ENCODE results near the gene EIF5AL1. TPM values are rescaled to one million over a fixed set of nuclear protein-coding genes. Genes with fewer than 3 reads are reported as not detected.

Gene EIF5AL1
- total and polyA plus RNA-seq, 2 experiments from 2014 or later: 0.27 to 1.5 TPM

- H2AFZ ChIP-seq: no peak overlapping the region
- no peaks in the 10 kb centered on the region for H3K27me3 ChIP-seq
- peak overlapping the region; percentile 64 for H3K27ac ChIP-seq
- WGBS (ENCODE audit: low lambda C conversion rate, missing lambda C conversion rate): 93% methylated on average over 6 of the region's 6 CpGs
- H3K4me2 ChIP-seq: no peak overlapping the region
- H3K4me3 ChIP-seq: no peak overlapping the region
- no peaks in the 10 kb centered on the region for H3K9me3 ChIP-seq (ENCODE audit: low read depth)
- H3K9me2 ChIP-seq (replicated peaks; ENCODE audit: insufficient read depth): no peaks in the 10 kb centered on the region
- H3K4me1 ChIP-seq (ENCODE audit: insufficient read depth): peaks cover 27% of the 10 kb centered on the region
- no peaks in the 10 kb centered on the region for H3K36me3 ChIP-seq (replicated peaks; ENCODE audit: insufficient read depth, low read depth)
- H4K20me1 ChIP-seq (ENCODE audit: insufficient read depth, poor library complexity, severe bottlenecking): no peaks in the 10 kb centered on the region
- TF ChIP-seq CTCF (IDR thresholded peaks at IDR 0.05; ENCODE audit: poor library complexity) (no peak), EZH2 (IDR thresholded peaks at IDR 0.05; ENCODE audit: borderline replicate concordance) (no peak), EZH2phosphoT487 (IDR thresholded peaks at IDR 0.05; ENCODE audit: low read depth, severe bottlenecking, unreplicated experiment) (no peak)
- no peaks in the 10 kb centered on the region for H3K79me2 ChIP-seq
- DNase-seq (ENCODE audit: low spot score): no peak
These were observed 27.9 kb upstream of the EIF5AL1 start for GRCh38 chr10:79484476-79484875.

- WGBS (ENCODE audit: low lambda C conversion rate, missing lambda C conversion rate): 49% methylated on average over 10 of the region's 10 CpGs
- H3K27ac ChIP-seq: peak overlapping the region; percentile 82
- DNase-seq (ENCODE audit: low spot score): peak; percentile 82
These were observed 24.8 kb upstream of the EIF5AL1 start for GRCh38 chr10:79487296-79488194.

GRCh38 chr10:79488336-79488735 lies 24.0 kb upstream of the EIF5AL1 start:
- no peaks in the 10 kb centered on the region for H3K9me3 ChIP-seq (ENCODE audit: low read depth)
- no peaks in the 10 kb centered on the region for H3K9me2 ChIP-seq (replicated peaks; ENCODE audit: insufficient read depth)
- peak overlapping the region; percentile 82 for H3K27ac ChIP-seq
- no peaks in the 10 kb centered on the region for H4K20me1 ChIP-seq (ENCODE audit: insufficient read depth, poor library complexity, severe bottlenecking)
- no peak overlapping the region for H2AFZ ChIP-seq
- peaks cover 27% of the 10 kb centered on the region for H3K4me1 ChIP-seq (ENCODE audit: insufficient read depth)
- peak; percentile 81 for DNase-seq (ENCODE audit: low spot score)
- H3K27me3 ChIP-seq: no peaks in the 10 kb centered on the region
- no peak for TF ChIP-seq EZH2phosphoT487 (IDR thresholded peaks at IDR 0.05; ENCODE audit: low read depth, severe bottlenecking, unreplicated experiment)
- no peak for TF ChIP-seq CTCF (IDR thresholded peaks at IDR 0.05; ENCODE audit: poor library complexity)
- no peak for TF ChIP-seq EZH2 (IDR thresholded peaks at IDR 0.05; ENCODE audit: borderline replicate concordance)
- 72% methylated on average over 5 of the region's 5 CpGs for WGBS (ENCODE audit: low lambda C conversion rate, missing lambda C conversion rate)
- peak overlapping the region; percentile 27 for H3K4me2 ChIP-seq
- no peaks in the 10 kb centered on the region for H3K79me2 ChIP-seq
- no peaks in the 10 kb centered on the region for H3K36me3 ChIP-seq (replicated peaks; ENCODE audit: insufficient read depth, low read depth)
- no peak overlapping the region for H3K4me3 ChIP-seq

More at GRCh38 chr10:79487296-79488194, 24.8 kb upstream of the EIF5AL1 start:
- Histone ChIP-seq H3K27me3 (no peaks in the 10 kb centered on the region), H3K79me2 (no peaks in the 10 kb centered on the region), H3K4me2 (peak overlapping the region; percentile 27), H3K9me2 (replicated peaks; ENCODE audit: insufficient read depth) (no peaks in the 10 kb centered on the region), H2AFZ (no peak overlapping the region), H3K4me1 (ENCODE audit: insufficient read depth) (peaks cover 34% of the 10 kb centered on the region), H3K4me3 (no peak overlapping the region), H3K36me3 (replicated peaks; ENCODE audit: insufficient read depth, low read depth) (no peaks in the 10 kb centered on the region), H3K9me3 (ENCODE audit: low read depth) (no peaks in the 10 kb centered on the region), H4K20me1 (ENCODE audit: insufficient read depth, poor library complexity, severe bottlenecking) (no peaks in the 10 kb centered on the region)
- TF ChIP-seq EZH2phosphoT487 (IDR thresholded peaks at IDR 0.05; ENCODE audit: low read depth, severe bottlenecking, unreplicated experiment) (no peak), CTCF (IDR thresholded peaks at IDR 0.05; ENCODE audit: poor library complexity) (peak; percentile 71)

All from hepatocyte (in vitro differentiated cells).